Measurements from ENCODE around the gene RAP1GDS1. TPM values are rescaled to one million over a fixed set of nuclear protein-coding genes. Genes with fewer than 3 reads are reported as not detected.
"Not testable (repeated sequence)": the region's sequence is repeated elsewhere in the genome, so short reads cannot be mapped to it uniquely, and the experiment has no call there.

The RAP1GDS1 gene
- total RNA-seq, 1 donor from 2014 or later: 67.8 TPM

GRCh38 chr4:98358630-98359248, 97.6 kb downstream of the RAP1GDS1 start:
- DNase-seq (ENCODE audit: low spot score): no peak
- H3K36me3 Mint-ChIP-seq (ENCODE audit: low read depth, unreplicated experiment): no peaks in the 10 kb centered on the region
- H3K27me3 Mint-ChIP-seq (ENCODE audit: unreplicated experiment): no peaks in the 10 kb centered on the region
- H3K27ac Mint-ChIP-seq (ENCODE audit: unreplicated experiment): no peak overlapping the region
- no peaks in the 10 kb centered on the region for H3K9me3 Mint-ChIP-seq (ENCODE audit: unreplicated experiment)
- no peaks in the 10 kb centered on the region for H3K4me1 Mint-ChIP-seq (ENCODE audit: unreplicated experiment)
- H3K4me3 Mint-ChIP-seq (ENCODE audit: unreplicated experiment): no peak overlapping the region
- TF ChIP-seq CTCF (IDR thresholded peaks at IDR 0.05; ENCODE audit: unreplicated experiment): no peak

GRCh38 chr4:98359646-98360045, 98.5 kb downstream of the RAP1GDS1 start:
- no peak for DNase-seq (ENCODE audit: low spot score)
- Mint-ChIP-seq H3K27ac (ENCODE audit: unreplicated experiment) (no peak overlapping the region), H3K4me1 (ENCODE audit: unreplicated experiment) (no peaks in the 10 kb centered on the region), H3K4me3 (ENCODE audit: unreplicated experiment) (no peak overlapping the region), H3K9me3 (ENCODE audit: unreplicated experiment) (no peaks in the 10 kb centered on the region), H3K27me3 (ENCODE audit: unreplicated experiment) (no peaks in the 10 kb centered on the region), H3K36me3 (ENCODE audit: low read depth, unreplicated experiment) (peaks cover 3% of the 10 kb centered on the region)
- TF ChIP-seq CTCF (IDR thresholded peaks at IDR 0.05; ENCODE audit: unreplicated experiment): no peak

GRCh38 chr4:98363431-98363830, 102.2 kb downstream of the RAP1GDS1 start:
- TF ChIP-seq CTCF (IDR thresholded peaks at IDR 0.05; ENCODE audit: unreplicated experiment): no peak
- Mint-ChIP-seq H3K9me3 (ENCODE audit: unreplicated experiment) (peaks cover 15% of the 10 kb centered on the region), H3K27me3 (ENCODE audit: unreplicated experiment) (peaks cover 5% of the 10 kb centered on the region), H3K36me3 (ENCODE audit: low read depth, unreplicated experiment) (peaks cover 37% of the 10 kb centered on the region), H3K27ac (ENCODE audit: unreplicated experiment) (no peak overlapping the region), H3K4me1 (ENCODE audit: unreplicated experiment) (no peaks in the 10 kb centered on the region), H3K4me3 (ENCODE audit: unreplicated experiment) (no peak overlapping the region)
- no peak for DNase-seq (ENCODE audit: low spot score)

- not testable (repeated sequence) for H3K4me1 Mint-ChIP-seq (ENCODE audit: unreplicated experiment); H3K27me3 Mint-ChIP-seq (ENCODE audit: unreplicated experiment); DNase-seq (ENCODE audit: low spot score); H3K27ac Mint-ChIP-seq (ENCODE audit: unreplicated experiment)
- H3K36me3 Mint-ChIP-seq (ENCODE audit: low read depth, unreplicated experiment): peaks cover 49% of the 10 kb centered on the region
- H3K9me3 Mint-ChIP-seq (ENCODE audit: unreplicated experiment): peaks cover 15% of the 10 kb centered on the region
- H3K4me3 Mint-ChIP-seq (ENCODE audit: unreplicated experiment): peak overlapping the region; percentile 62
Measured at GRCh38 chr4:98366275-98366674, 105.1 kb downstream of the RAP1GDS1 start.

GRCh38 chr4:98368000-98368399, 106.8 kb downstream of the RAP1GDS1 start:
- H3K36me3 Mint-ChIP-seq (ENCODE audit: low read depth, unreplicated experiment): peaks cover 49% of the 10 kb centered on the region
- not testable (repeated sequence) for H3K27ac Mint-ChIP-seq (ENCODE audit: unreplicated experiment); H3K27me3 Mint-ChIP-seq (ENCODE audit: unreplicated experiment); DNase-seq (ENCODE audit: low spot score); H3K4me1 Mint-ChIP-seq (ENCODE audit: unreplicated experiment)
- H3K4me3 Mint-ChIP-seq (ENCODE audit: unreplicated experiment): peak overlapping the region; percentile 24
- H3K9me3 Mint-ChIP-seq (ENCODE audit: unreplicated experiment): peaks cover 15% of the 10 kb centered on the region

- Mint-ChIP-seq H3K27me3 (ENCODE audit: unreplicated experiment) (peaks cover 5% of the 10 kb centered on the region), H3K27ac (ENCODE audit: unreplicated experiment) (no peak overlapping the region), H3K9me3 (ENCODE audit: unreplicated experiment) (peaks cover 15% of the 10 kb centered on the region), H3K36me3 (ENCODE audit: low read depth, unreplicated experiment) (peaks cover 52% of the 10 kb centered on the region), H3K4me3 (ENCODE audit: unreplicated experiment) (no peak overlapping the region), H3K4me1 (ENCODE audit: unreplicated experiment) (no peaks in the 10 kb centered on the region)
- no peak for DNase-seq (ENCODE audit: low spot score)
- TF ChIP-seq CTCF (IDR thresholded peaks at IDR 0.05; ENCODE audit: unreplicated experiment): no peak
Measured at GRCh38 chr4:98369322-98369721, 108.1 kb downstream of the RAP1GDS1 start.
